AG04449 (cell line): ENCODE data around the gene CEP78.
"Not testable (repeated sequence)": the region's sequence is repeated elsewhere in the genome, so short reads cannot be mapped to it uniquely, and the experiment has no call there.

Experiments used
- CTCF ChIA-PET: fragments of 350-600 bp; formaldehyde crosslinking; extraction: SDS; loops from one replicate; lab custom pipeline; 2021; ENCODE audit warnings: antibody characterized with exemption; lab: Yijun Ruan, JAX
- POLR2A ChIA-PET: fragments of 400-600, 350-600 bp; formaldehyde crosslinking; extraction: SDS; loops from one replicate; lab custom pipeline; 2020; ENCODE audit warnings: antibody characterized with exemption, inconsistent platforms; lab: Yijun Ruan, JAX
- DNase-seq: peaks from one replicate; pipeline ENCODE4 v3.0.0-alpha.2; 2010; ENCODE audit warnings: low read depth, low spot score
- H3K4me3 ChIP-seq: 2 replicates; pipeline ENCODE4 v1.5.1; 2011; ENCODE audit warnings: low read depth, mild to moderate bottlenecking, control low read depth, low read length
- TF ChIP-seq, protein P1 (sequence below): IDR thresholded peaks from one replicate; pipeline ENCODE4 v1.5.1; 2011; ENCODE audit warnings: mild to moderate bottlenecking, moderate library complexity, low read length, control low read depth, inconsistent platforms; ENCODE audit not compliant: insufficient read depth; ENCODE audit errors: missing control alignments

Gene CEP78

GRCh38 chr9:78191931-78192330 is 43.9 kb upstream of the CEP78 start:
- ChIA-PET POLR2A (no interaction called here), CTCF (interaction anchor here (1.0 kb wide), 1 partner anchor 542 kb away, joined by 3 read pairs; no protein-coding TSS in a partner anchor)
- DNase-seq = no peak
- no peak overlapping the region for H3K4me3 ChIP-seq
- TF ChIP-seq, protein P1, sequence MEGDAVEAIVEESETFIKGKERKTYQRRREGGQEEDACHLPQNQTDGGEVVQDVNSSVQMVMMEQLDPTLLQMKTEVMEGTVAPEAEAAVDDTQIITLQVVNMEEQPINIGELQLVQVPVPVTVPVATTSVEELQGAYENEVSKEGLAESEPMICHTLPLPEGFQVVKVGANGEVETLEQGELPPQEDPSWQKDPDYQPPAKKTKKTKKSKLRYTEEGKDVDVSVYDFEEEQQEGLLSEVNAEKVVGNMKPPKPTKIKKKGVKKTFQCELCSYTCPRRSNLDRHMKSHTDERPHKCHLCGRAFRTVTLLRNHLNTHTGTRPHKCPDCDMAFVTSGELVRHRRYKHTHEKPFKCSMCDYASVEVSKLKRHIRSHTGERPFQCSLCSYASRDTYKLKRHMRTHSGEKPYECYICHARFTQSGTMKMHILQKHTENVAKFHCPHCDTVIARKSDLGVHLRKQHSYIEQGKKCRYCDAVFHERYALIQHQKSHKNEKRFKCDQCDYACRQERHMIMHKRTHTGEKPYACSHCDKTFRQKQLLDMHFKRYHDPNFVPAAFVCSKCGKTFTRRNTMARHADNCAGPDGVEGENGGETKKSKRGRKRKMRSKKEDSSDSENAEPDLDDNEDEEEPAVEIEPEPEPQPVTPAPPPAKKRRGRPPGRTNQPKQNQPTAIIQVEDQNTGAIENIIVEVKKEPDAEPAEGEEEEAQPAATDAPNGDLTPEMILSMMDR = no peak

DNA sequence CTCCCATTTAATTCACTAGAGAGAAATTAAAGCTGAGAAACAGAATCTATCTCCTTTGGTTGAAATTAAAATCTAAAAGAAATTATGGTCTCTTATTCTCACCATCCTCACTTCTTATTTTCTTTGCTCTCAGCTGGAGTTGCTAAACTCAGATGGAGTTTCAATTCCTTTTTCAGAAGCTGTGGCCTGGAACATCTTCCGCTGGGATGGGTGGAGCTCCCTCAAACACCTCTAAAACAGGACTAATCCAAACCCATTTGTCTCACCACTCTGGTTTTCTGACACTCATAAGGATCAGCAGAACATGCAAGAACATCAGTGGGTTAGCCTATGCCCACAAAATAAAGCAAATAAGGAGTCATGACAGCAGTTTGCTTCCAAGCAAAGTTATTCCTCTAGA is 39.6 kb upstream of the CEP78 start:
- ChIA-PET CTCF (interaction anchor here (1.5 kb wide), 1 partner anchor 75 kb away, joined by 3 read pairs; no protein-coding TSS in a partner anchor), POLR2A (no interaction called here)
- no peak for DNase-seq
- no peak overlapping the region for H3K4me3 ChIP-seq
- TF ChIP-seq, protein P1 = no peak

- H3K4me3 ChIP-seq, DNase-seq, POLR2A ChIA-PET, CTCF ChIA-PET: not testable (repeated sequence)
Measured at GRCh38 chr9:78201158-78201777, 34.6 kb upstream of the CEP78 start.

DNA sequence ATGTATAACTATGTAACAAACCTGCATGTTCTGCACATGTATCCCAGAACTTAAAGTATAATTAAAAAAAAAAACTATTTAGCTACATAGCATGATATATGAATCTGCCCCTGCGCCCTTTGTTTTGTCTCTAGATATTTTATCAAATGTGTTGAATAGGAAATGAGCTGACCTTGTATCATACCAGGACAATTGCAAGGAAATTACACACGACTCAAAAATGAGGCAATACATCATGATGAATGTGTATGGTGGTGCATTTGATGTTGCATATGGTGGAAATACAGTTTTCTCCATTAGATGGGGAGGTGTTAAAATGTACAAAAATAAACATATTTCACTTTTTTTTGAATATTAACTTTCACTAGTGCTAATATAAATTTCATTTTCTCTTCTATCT is 28.6 kb upstream of the CEP78 start:
- POLR2A ChIA-PET = no interaction called here
- DNase-seq = no peak
- no peak overlapping the region for H3K4me3 ChIP-seq
- CTCF ChIA-PET = interaction anchor here (0.9 kb wide), 1 partner anchor 25 kb away, joined by 3 read pairs; no protein-coding TSS in a partner anchor
- TF ChIP-seq, protein P1 = no peak

GRCh38 chr9:78207901-78208300 is 28.0 kb upstream of the CEP78 start:
- POLR2A ChIA-PET = no interaction called here

GRCh38 chr9:78209127-78209526 is 26.7 kb upstream of the CEP78 start:
- POLR2A ChIA-PET = no interaction called here
- no peak overlapping the region for H3K4me3 ChIP-seq
- CTCF ChIA-PET = no interaction called here
- DNase-seq = no peak
- TF ChIP-seq, protein P1 = no peak

More at GRCh38 chr9:78207901-78208300, 28.0 kb upstream of the CEP78 start:
- CTCF ChIA-PET = interaction anchor here (0.9 kb wide), 1 partner anchor 24 kb away, joined by 3 read pairs; no protein-coding TSS in a partner anchor
- TF ChIP-seq, protein P1 = no peak
- no peak for DNase-seq
- H3K4me3 ChIP-seq = no peak overlapping the region
